OCI-LY7 (cell line): ENCODE measurements around the gene LAMA4. TPM values are rescaled to one million over a fixed set of nuclear protein-coding genes. Genes with fewer than 3 reads are reported as not detected.

ENCODE experiments used
- BruUV-seq: library from RNA; stranded (reverse); fragments of 400-500 nt; replicated peaks from 2 replicates; lab custom pipeline; 2021; lab: Mats Ljungman, UMichigan
- CTCF ChIA-PET: fragments of 300-600 bp; sonication (Branson Sonifier 250); formaldehyde crosslinking; loops from one replicate; lab custom pipeline; 2022; ENCODE audit warnings: antibody characterized with exemption; ENCODE audit not compliant: unreplicated experiment; lab: Charles Lee
- POLR2A ChIA-PET: fragments of 300-600 bp; sonication (Branson Sonifier 250); formaldehyde crosslinking; loops from one replicate; lab custom pipeline; 2022; ENCODE audit warnings: antibody characterized with exemption; lab: Charles Lee
- DNase-seq: peaks from one replicate; pipeline ENCODE4 v3.0.0-alpha.2; 2015; ENCODE audit warnings: low spot score
- H2AFZ ChIP-seq: fragments of 200-600 bp; sonication (generic), shearing (Covaris generic); 2 replicates; pipeline ENCODE4 v1.6.1; 2014; ENCODE audit warnings: mild to moderate bottlenecking, antibody characterized with exemption, low read length, moderate library complexity
- H3K27ac ChIP-seq: fragments of 200-600 bp; sonication (generic); 2 replicates; pipeline ENCODE4 v1.5.1; 2014; ENCODE audit warnings: mixed run types, low read depth, mild to moderate bottlenecking, moderate library complexity, low read length, inconsistent platforms; ENCODE audit not compliant: poor library complexity, severe bottlenecking
- H3K36me3 ChIP-seq: fragments of 200-600 bp; sonication (generic); 2 replicates; pipeline ENCODE4 v1.6.1; 2014; ENCODE audit warnings: mild to moderate bottlenecking, antibody characterized with exemption, low read length, moderate library complexity, mixed read lengths; ENCODE audit not compliant: insufficient read depth
- H3K4me1 ChIP-seq: fragments of 200-600 bp; sonication (generic); 2 replicates; pipeline ENCODE4 v1.5.1; 2014; ENCODE audit warnings: mild to moderate bottlenecking, low read length; ENCODE audit not compliant: insufficient read depth, poor library complexity, severe bottlenecking
- H3K4me2 ChIP-seq: fragments of 200-600 bp; sonication (generic); 2 replicates; pipeline ENCODE4 v1.6.1; 2014; ENCODE audit warnings: mild to moderate bottlenecking, low read length
- H3K4me3 ChIP-seq: fragments of 200-600 bp; sonication (generic); 2 replicates; pipeline ENCODE4 v1.5.1; 2014; ENCODE audit warnings: mild to moderate bottlenecking, low read depth, low read length; ENCODE audit not compliant: poor library complexity, severe bottlenecking
- H3K79me2 ChIP-seq: fragments of 200-600 bp; sonication (generic); 2 replicates; pipeline ENCODE4 v1.6.1; 2016; ENCODE audit warnings: low read depth, mild to moderate bottlenecking, low read length, moderate library complexity, mixed read lengths; ENCODE audit not compliant: insufficient read depth
- H3K9me2 ChIP-seq: fragments of 200-600 bp; sonication (generic); 2 replicates; pipeline ENCODE4 v1.6.1; 2016; ENCODE audit warnings: mild to moderate bottlenecking, low read length, mixed read lengths; ENCODE audit not compliant: insufficient read depth
- H3K9me3 ChIP-seq: fragments of 200-600 bp; sonication (generic); 2 replicates; pipeline ENCODE4 v1.6.1; 2014; ENCODE audit warnings: mild to moderate bottlenecking, mixed run types, low read length, mixed read lengths
- H4K20me1 ChIP-seq: fragments of 200-600 bp; sonication (generic); 2 replicates; pipeline ENCODE4 v1.6.1; 2014; ENCODE audit warnings: mild to moderate bottlenecking, antibody characterized with exemption, low read length, moderate library complexity, mixed read lengths; ENCODE audit not compliant: insufficient read depth
- CTCF ChIP-seq: fragments of 200-600 bp; sonication (generic); conservative IDR thresholded peaks from 2 replicates; pipeline ENCODE4 v1.5.1; 2014; ENCODE audit warnings: mild to moderate bottlenecking, antibody characterized with exemption, low read length, moderate library complexity, mixed read lengths
- EZH2phosphoT487 ChIP-seq: fragments of 200-600 bp; sonication (generic); IDR thresholded peaks from 2 replicates; pipeline ENCODE4 v1.6.1; 2018; ENCODE audit warnings: low read depth, borderline replicate concordance, mild to moderate bottlenecking, mixed run types, antibody characterized with exemption, low read length, moderate library complexity, mixed read lengths
- intact Hi-C: fragments of 100-400 bp; cut with micrococcal nuclease; formaldehyde crosslinking; loops from one replicate; pipeline ENCODE4 v1.10.0; 2022; ENCODE audit not compliant: unreplicated experiment
- total RNA-seq, 2 experiments: library from RNA; depleted of rRNA in 1 of 2; stranded (reverse); fragments of >200 nt in 1 of 2; shearing (Covaris generic) in 1 of 2; gene quantifications; 2 replicates each; pipeline ENCODE4 v1.2.3, GENCODE V29; 2014 to 2022

The LAMA4 gene
- total RNA-seq, 2 experiments from 2014 or later: not detected

- no peak for DNase-seq
- no peak overlapping the region for H2AFZ ChIP-seq
- H3K4me3 ChIP-seq: no peak overlapping the region
- no peaks in the 10 kb centered on the region for H3K36me3 ChIP-seq
- ChIA-PET CTCF (no interaction called here), POLR2A (interaction anchor here (0.6 to 1.7 kb wide), 3 partner anchors 15 to 271 kb away, joined by 3 to 4 read pairs (median 4); no protein-coding TSS in a partner anchor)
- no peaks in the 10 kb centered on the region for H3K79me2 ChIP-seq
- H3K4me2 ChIP-seq: no peak overlapping the region
- intact Hi-C loops: no loop called here
- no peaks in the 10 kb centered on the region for H3K9me3 ChIP-seq
- no peak overlapping the region for H3K27ac ChIP-seq
- BruUV-seq: no TSS peak
- no peak for TF ChIP-seq CTCF
- TF ChIP-seq EZH2phosphoT487: no peak
- H3K9me2 ChIP-seq: no peaks in the 10 kb centered on the region
- H4K20me1 ChIP-seq: no peaks in the 10 kb centered on the region
- no peaks in the 10 kb centered on the region for H3K4me1 ChIP-seq
Measured at GRCh38 chr6:112279031-112279935, 24.9 kb upstream of the LAMA4 start.

DNA sequence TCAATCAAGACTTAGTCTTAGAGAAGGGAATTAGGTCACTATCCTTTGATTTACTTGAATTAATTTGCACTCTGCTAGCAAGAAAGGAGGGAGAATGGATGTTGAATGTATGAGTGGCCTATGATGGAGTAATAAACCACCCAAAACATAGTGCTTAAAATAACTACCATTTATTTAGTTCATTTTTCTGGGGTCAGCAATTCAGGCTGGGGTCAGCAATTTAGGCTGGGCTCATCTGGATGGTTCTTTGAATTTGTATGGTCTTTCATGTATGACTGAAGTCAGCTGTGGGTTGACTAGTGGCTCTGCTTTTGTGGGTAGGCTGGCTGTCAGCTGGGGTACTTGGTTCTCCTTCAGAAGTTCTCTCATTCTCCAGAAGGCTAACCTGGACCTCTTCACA is 21.0 kb upstream of the LAMA4 start:
- BruUV-seq: no TSS peak
- H3K79me2 ChIP-seq: no peaks in the 10 kb centered on the region
- no peaks in the 10 kb centered on the region for H4K20me1 ChIP-seq
- H2AFZ ChIP-seq: no peak overlapping the region
- ChIA-PET CTCF (no interaction called here), POLR2A (interaction anchor here (1.1 kb wide), 1 partner anchor 13 kb away, joined by 3 read pairs; no protein-coding TSS in a partner anchor)
- intact Hi-C loops: no loop called here
- DNase-seq: no peak
- H3K9me3 ChIP-seq: no peaks in the 10 kb centered on the region
- no peak for TF ChIP-seq CTCF
- TF ChIP-seq EZH2phosphoT487: no peak
- no peaks in the 10 kb centered on the region for H3K36me3 ChIP-seq
- no peak overlapping the region for H3K27ac ChIP-seq
- H3K4me3 ChIP-seq: no peak overlapping the region
- H3K4me1 ChIP-seq: no peaks in the 10 kb centered on the region
- H3K9me2 ChIP-seq: no peaks in the 10 kb centered on the region
- no peak overlapping the region for H3K4me2 ChIP-seq

- Histone ChIP-seq H2AFZ (no peak overlapping the region), H4K20me1 (no peaks in the 10 kb centered on the region), H3K4me3 (no peak overlapping the region), H3K36me3 (no peaks in the 10 kb centered on the region), H3K4me1 (no peaks in the 10 kb centered on the region), H3K9me3 (no peaks in the 10 kb centered on the region), H3K27ac (no peak overlapping the region), H3K79me2 (no peaks in the 10 kb centered on the region), H3K4me2 (no peak overlapping the region), H3K9me2 (no peaks in the 10 kb centered on the region)
- no peak for DNase-seq
- intact Hi-C loops: no loop called here
- CTCF ChIA-PET: no interaction called here
- TF ChIP-seq EZH2phosphoT487 (no peak), CTCF (no peak)
- POLR2A ChIA-PET: interaction anchor here (0.6 to 1.2 kb wide), 3 partner anchors 9 to 21 kb away, joined by 3 read pairs; no protein-coding TSS in a partner anchor
- BruUV-seq: no TSS peak
Measured at GRCh38 chr6:112274774-112275173, 20.4 kb upstream of the LAMA4 start.
